WTC11 (cell line): Measurements from ENCODE around the gene KIF3A.

ENCODE experiments used
- CBFB ChIP-seq: sonication (generic); formaldehyde crosslinking; IDR thresholded peaks from 2 replicates; pipeline ENCODE4 v1.8.1; 2022; ENCODE audit warnings: mild to moderate bottlenecking, low read depth, missing genetic modification reagents
- RELA ChIP-seq: sonication (generic); formaldehyde crosslinking; IDR thresholded peaks from 2 replicates; pipeline ENCODE4 v1.8.1; 2022; ENCODE audit warnings: missing genetic modification reagents, mild to moderate bottlenecking, borderline replicate concordance
- TCF7 ChIP-seq: sonication (generic); formaldehyde crosslinking; IDR thresholded peaks from 2 replicates; pipeline ENCODE4 v1.8.0; 2022; ENCODE audit warnings: mild to moderate bottlenecking, low read depth, missing genetic modification reagents, moderate library complexity
- TP53 ChIP-seq: sonication (generic); formaldehyde crosslinking; IDR thresholded peaks from 2 replicates; pipeline ENCODE4 v1.8.1; 2023; ENCODE audit warnings: mild to moderate bottlenecking, missing genetic modification reagents
- ZNF263 ChIP-seq: sonication (generic); formaldehyde crosslinking; IDR thresholded peaks from 2 replicates; pipeline ENCODE4 v1.8.1; 2022; ENCODE audit warnings: low read depth, mild to moderate bottlenecking, moderate library complexity, missing genetic modification reagents
- TF ChIP-seq, protein P1 (sequence below): fragments of 200-600 bp; IDR thresholded peaks from 2 replicates; pipeline ENCODE4 v1.8.0; 2022; ENCODE audit warnings: antibody characterized with exemption
- TF ChIP-seq, protein P2 (sequence below): sonication (generic); formaldehyde crosslinking; IDR thresholded peaks from 2 replicates; pipeline ENCODE4 v1.8.0; 2022; ENCODE audit warnings: mild to moderate bottlenecking, missing genetic modification reagents
- TF ChIP-seq, protein P3 (sequence below): sonication (generic); formaldehyde crosslinking; IDR thresholded peaks from 2 replicates; pipeline ENCODE4 v1.8.0; 2023; ENCODE audit warnings: missing genetic modification reagents

DNA sequence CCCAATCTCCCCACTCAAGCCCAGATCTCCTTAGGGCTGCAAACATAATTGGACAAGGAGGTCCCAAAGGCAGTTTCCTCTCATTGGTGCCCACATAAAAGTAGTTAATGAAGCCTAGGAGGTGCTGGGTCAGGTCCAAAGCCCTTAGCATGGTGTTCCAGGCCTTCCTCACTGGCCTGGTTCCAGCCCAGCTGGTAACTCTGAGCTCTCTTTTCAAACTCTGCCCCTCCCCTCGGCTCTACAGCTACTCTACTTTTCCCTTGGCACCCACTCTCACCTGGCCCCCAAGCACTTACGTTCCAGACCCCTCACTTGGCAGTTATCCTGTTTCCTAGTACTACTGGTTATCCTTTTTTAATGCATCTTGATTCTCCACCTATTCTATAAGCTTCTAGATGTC, 29.8 kb upstream of the KIF3A start:
- TF ChIP-seq, protein P1, sequence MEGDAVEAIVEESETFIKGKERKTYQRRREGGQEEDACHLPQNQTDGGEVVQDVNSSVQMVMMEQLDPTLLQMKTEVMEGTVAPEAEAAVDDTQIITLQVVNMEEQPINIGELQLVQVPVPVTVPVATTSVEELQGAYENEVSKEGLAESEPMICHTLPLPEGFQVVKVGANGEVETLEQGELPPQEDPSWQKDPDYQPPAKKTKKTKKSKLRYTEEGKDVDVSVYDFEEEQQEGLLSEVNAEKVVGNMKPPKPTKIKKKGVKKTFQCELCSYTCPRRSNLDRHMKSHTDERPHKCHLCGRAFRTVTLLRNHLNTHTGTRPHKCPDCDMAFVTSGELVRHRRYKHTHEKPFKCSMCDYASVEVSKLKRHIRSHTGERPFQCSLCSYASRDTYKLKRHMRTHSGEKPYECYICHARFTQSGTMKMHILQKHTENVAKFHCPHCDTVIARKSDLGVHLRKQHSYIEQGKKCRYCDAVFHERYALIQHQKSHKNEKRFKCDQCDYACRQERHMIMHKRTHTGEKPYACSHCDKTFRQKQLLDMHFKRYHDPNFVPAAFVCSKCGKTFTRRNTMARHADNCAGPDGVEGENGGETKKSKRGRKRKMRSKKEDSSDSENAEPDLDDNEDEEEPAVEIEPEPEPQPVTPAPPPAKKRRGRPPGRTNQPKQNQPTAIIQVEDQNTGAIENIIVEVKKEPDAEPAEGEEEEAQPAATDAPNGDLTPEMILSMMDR: no peak
- TF ChIP-seq CBFB (CRISPR knock-in tag): no peak
- TF ChIP-seq TP53 (CRISPR knock-in tag): no peak
- TF ChIP-seq, protein P2, sequence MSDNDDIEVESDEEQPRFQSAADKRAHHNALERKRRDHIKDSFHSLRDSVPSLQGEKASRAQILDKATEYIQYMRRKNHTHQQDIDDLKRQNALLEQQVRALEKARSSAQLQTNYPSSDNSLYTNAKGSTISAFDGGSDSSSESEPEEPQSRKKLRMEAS (CRISPR knock-in tag): no peak
- no peak for TF ChIP-seq ZNF263 (CRISPR knock-in tag)
- TF ChIP-seq, protein P3, sequence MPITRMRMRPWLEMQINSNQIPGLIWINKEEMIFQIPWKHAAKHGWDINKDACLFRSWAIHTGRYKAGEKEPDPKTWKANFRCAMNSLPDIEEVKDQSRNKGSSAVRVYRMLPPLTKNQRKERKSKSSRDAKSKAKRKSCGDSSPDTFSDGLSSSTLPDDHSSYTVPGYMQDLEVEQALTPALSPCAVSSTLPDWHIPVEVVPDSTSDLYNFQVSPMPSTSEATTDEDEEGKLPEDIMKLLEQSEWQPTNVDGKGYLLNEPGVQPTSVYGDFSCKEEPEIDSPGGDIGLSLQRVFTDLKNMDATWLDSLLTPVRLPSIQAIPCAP: no peak
- TF ChIP-seq RELA (CRISPR knock-in tag): no peak
- TF ChIP-seq TCF7: no peak
